Thyroid gland (tissue), 4 donors: Measurements from ENCODE around the gene SOX1. TPM values are rescaled to one million over a fixed set of nuclear protein-coding genes. Genes with fewer than 3 reads are reported as not detected.

Experiments used
- DNase-seq, 2 donors: peaks; one replicate each; pipeline ENCODE4 v3.0.0-alpha.2; 2019
- H3K27ac ChIP-seq, 3 donors: fragments of 200-600 bp; sonication (generic); 1 replicate in 2 of 3; 2 replicates in 1 of 3; pipeline ENCODE4 v1.5.1; 2016 to 2019; ENCODE audit warnings: mild to moderate bottlenecking in 1 of 3, moderate library complexity in 1 of 3
- H3K27me3 ChIP-seq: fragments of 200-600 bp; sonication (generic); one replicate; pipeline ENCODE4 v1.5.1; 2019
- H3K36me3 ChIP-seq, 2 donors: fragments of 200-600 bp; sonication (generic); one replicate each; pipeline ENCODE4 v1.5.1; 2016 to 2019
- H3K4me1 ChIP-seq, 2 donors: fragments of 200-600 bp; sonication (generic); one replicate each; pipeline ENCODE4 v1.5.1; 2017 to 2019
- H3K4me3 ChIP-seq, 3 donors: fragments of 200-600 bp; sonication (generic); replicated peaks in 1 of 3; 1 replicate in 2 of 3; 2 replicates in 1 of 3; pipeline ENCODE4 v1.5.1; 2016; ENCODE audit warnings: mild to moderate bottlenecking in 1 of 3
- H3K9me3 ChIP-seq: fragments of 200-600 bp; sonication (generic); one replicate; pipeline ENCODE4 v1.5.1; 2017
- POLR2A ChIP-seq, 2 donors: fragments of 450-650 bp; IDR thresholded peaks; one replicate each; pipeline ENCODE4 v1.6.1; 2017; ENCODE audit warnings: antibody characterized with exemption in 2 of 2, mild to moderate bottlenecking in 2 of 2, moderate library complexity in 1 of 2
- WGBS, 2 donors: methylation state at CpG; one replicate each; pipeline ENCODE4 v1.1.5; 2017; 5-methylcytosine and 5-hydroxymethylcytosine counted together
- intact Hi-C: fragments of 100-400 bp; cut with DNase I; formaldehyde crosslinking; loops from one replicate; pipeline ENCODE4 v1.15.1; 2023
- total RNA-seq, 4 donors: library from RNA; depleted of rRNA; stranded (reverse); fragments of >200 nt; gene quantifications; one replicate each; pipeline ENCODE4 v1.2.3, GENCODE V29; 2016
- TF ChIP-seq, protein P1 (sequence below), 6 experiments: fragments of 200-600 bp in 3 of 6; fragments of 450-650 bp in 3 of 6; sonication (generic) in 3 of 6; IDR thresholded peaks; one replicate each; pipeline ENCODE4 v1.5.1; 2016 to 2019; ENCODE audit warnings: antibody characterized with exemption in 6 of 6, mild to moderate bottlenecking in 2 of 6, inconsistent platforms in 1 of 6, moderate library complexity in 1 of 6

SOX1 gene
- total RNA-seq, 4 donors from 2014 or later: 0.11 TPM; not detected in 3

GRCh38 chr13:112068540-112069060, 1.7 kb downstream of the SOX1 start:
- Histone ChIP-seq H3K36me3 (no peaks in the 10 kb centered on the region), H3K27me3 (peaks cover 45% of the 10 kb centered on the region), H3K9me3 (no peaks in the 10 kb centered on the region), H3K4me3 (no peak overlapping the region), H3K27ac (no peak overlapping the region), H3K4me1 (peaks cover 21 to 22% of the 10 kb centered on the region in 2 donors)
- intact Hi-C loops: no loop called here
- TF ChIP-seq POLR2A (IDR thresholded peaks at IDR 0.05): no peak
- TF ChIP-seq, protein P1, sequence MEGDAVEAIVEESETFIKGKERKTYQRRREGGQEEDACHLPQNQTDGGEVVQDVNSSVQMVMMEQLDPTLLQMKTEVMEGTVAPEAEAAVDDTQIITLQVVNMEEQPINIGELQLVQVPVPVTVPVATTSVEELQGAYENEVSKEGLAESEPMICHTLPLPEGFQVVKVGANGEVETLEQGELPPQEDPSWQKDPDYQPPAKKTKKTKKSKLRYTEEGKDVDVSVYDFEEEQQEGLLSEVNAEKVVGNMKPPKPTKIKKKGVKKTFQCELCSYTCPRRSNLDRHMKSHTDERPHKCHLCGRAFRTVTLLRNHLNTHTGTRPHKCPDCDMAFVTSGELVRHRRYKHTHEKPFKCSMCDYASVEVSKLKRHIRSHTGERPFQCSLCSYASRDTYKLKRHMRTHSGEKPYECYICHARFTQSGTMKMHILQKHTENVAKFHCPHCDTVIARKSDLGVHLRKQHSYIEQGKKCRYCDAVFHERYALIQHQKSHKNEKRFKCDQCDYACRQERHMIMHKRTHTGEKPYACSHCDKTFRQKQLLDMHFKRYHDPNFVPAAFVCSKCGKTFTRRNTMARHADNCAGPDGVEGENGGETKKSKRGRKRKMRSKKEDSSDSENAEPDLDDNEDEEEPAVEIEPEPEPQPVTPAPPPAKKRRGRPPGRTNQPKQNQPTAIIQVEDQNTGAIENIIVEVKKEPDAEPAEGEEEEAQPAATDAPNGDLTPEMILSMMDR (IDR thresholded peaks at IDR 0.05): no peak
- WGBS, 2 donors: 3% methylated on average over 30 to 32 of the region's 80 CpGs
- DNase-seq: no peak

DNA sequence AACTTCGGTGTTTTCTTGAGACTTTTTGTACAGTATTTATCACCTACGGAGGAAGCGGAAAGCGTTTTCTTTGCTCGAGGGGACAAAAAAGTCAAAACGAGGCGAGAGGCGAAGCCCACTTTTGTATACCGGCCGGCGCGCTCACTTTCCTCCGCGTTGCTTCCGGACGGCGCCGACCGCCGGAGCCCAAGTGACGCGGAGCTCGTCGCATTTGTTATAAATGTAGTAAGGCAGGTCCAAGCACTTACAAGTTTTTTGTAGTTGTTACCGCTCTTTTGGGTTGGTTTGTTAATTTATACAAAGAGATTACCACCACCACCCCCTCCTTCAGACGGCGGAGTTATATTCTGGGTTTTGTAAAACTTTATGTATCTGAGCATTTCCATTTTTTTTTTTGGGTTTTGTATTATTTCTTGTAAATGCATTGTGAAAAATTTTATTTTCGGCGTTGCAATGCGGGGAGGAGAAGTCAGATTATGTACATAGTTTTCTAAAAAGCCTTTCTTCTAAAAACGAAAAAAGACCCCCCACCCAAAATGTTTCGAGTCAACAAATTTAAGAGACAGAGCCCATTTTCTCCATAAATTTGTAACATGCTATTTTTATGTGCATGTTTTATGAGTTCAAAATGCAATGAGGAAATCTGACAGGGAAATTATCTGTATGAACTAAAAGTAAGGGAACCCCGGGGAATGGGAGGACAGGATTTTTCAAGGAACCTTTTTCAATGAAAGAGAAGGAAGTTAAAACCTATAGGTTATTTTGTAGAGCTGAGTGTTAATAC, 2.3 kb downstream of the SOX1 start:
- no peaks in the 10 kb centered on the region for H3K9me3 ChIP-seq
- H3K4me1 ChIP-seq: peaks cover 22 to 24% of the 10 kb centered on the region in 2 donors
- no peak for DNase-seq
- TF ChIP-seq, protein P1 (IDR thresholded peaks at IDR 0.05): no peak
- no peak for TF ChIP-seq POLR2A (IDR thresholded peaks at IDR 0.05)
- peaks cover 49% of the 10 kb centered on the region for H3K27me3 ChIP-seq
- WGBS, 2 donors: 10 to 12% methylated on average over 33 of the region's 33 CpGs
- no peak overlapping the region for H3K27ac ChIP-seq
- H3K4me3 ChIP-seq: no peak overlapping the region
- intact Hi-C loops: no loop called here
- no peaks in the 10 kb centered on the region for H3K36me3 ChIP-seq

DNA sequence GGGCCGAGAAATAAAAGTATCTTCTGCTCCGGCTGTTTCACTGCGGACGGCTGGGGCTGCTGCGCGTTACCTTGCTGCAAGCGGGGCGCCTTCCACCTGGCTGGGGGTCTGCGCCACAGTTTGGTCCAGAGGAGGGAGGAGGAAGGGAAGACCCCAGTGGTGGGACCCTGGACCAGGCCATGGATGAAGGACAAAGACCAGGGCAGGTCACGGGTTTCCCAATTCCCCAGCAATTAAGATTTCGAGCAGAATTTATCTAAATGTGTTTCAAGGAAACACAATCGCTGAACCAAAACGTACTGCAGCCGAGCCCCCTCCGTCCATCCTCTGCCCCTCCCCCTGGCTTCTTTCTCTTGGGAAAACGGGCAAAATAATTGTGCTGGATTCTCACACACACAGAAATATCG, 2.9 kb downstream of the SOX1 start:
- H3K9me3 ChIP-seq: no peaks in the 10 kb centered on the region
- intact Hi-C loops: no loop called here
- no peak for TF ChIP-seq POLR2A (IDR thresholded peaks at IDR 0.05)
- TF ChIP-seq, protein P1 (IDR thresholded peaks at IDR 0.05): no peak
- no peaks in the 10 kb centered on the region for H3K36me3 ChIP-seq
- DNase-seq: no peak
- H3K27ac ChIP-seq: no peak overlapping the region
- no peak overlapping the region for H3K4me3 ChIP-seq
- WGBS, 2 donors: 11 to 13% methylated on average over 17 of the region's 17 CpGs
- H3K27me3 ChIP-seq: peaks cover 49% of the 10 kb centered on the region
- peaks cover 22 to 24% of the 10 kb centered on the region in 2 donors for H3K4me1 ChIP-seq

DNA sequence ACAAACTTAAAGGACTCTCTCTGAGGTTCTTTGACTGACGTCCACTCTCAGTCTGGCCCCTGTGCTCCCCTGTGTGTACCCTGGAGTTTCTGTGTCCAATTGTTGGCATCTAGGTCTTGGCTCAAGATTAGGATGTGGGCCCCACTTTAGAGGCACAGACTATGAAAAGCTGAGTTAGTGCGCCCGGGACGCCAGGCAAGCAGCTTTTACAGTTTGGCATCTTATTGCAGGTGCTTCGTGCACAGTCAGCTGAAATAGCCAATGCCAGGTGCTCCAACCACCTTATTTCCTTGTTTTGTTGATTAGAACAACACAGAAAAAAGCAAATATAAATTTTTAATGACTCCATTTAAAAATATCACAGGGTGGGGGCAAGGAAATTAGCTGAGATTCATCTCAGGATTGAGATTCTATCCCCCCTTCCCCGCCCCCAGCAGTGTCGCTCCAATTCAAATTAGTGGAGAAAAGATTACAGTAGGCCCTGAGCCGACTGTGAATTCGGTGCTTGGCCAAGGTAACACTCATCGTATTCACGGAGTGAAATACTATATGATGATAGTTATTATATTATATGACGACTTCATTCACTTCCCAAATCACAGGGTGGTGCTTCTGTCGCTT, 4.3 kb downstream of the SOX1 start:
- no peaks in the 10 kb centered on the region for H3K9me3 ChIP-seq
- intact Hi-C loops: no loop called here
- H3K36me3 ChIP-seq: no peaks in the 10 kb centered on the region
- WGBS, 2 donors: 28 to 32% methylated on average over 13 of the region's 13 CpGs
- peaks cover 21 to 22% of the 10 kb centered on the region in 2 donors for H3K4me1 ChIP-seq
- no peak for DNase-seq
- H3K27me3 ChIP-seq: peaks cover 62% of the 10 kb centered on the region
- no peak for TF ChIP-seq POLR2A (IDR thresholded peaks at IDR 0.05)
- TF ChIP-seq, protein P1 (IDR thresholded peaks at IDR 0.05): no peak
- H3K4me3 ChIP-seq: no peak overlapping the region
- H3K27ac ChIP-seq: no peak overlapping the region
